Large intestine (tissue), 1 donor: ENCODE measurements around the gene SHB. TPM values are rescaled to one million over a fixed set of nuclear protein-coding genes. Genes with fewer than 3 reads are reported as not detected.

Experiments used
- polyA plus RNA-seq: library from polyadenylated mRNA; unstranded; fragments of 120-200 nt; gene quantifications from one replicate; pipeline ENCODE4 v1.2.1, GENCODE V29; 2013

SHB gene
- polyA plus RNA-seq, 1 donor = 17.8 TPM

Other genes starting within 250 kb of the SHB start
- 21.7 TPM for gene SLC25A51, start 165.1 kb downstream of the SHB start, polyA plus RNA-seq